Thyroid gland (tissue), 4 donors: ENCODE results near the gene IKBKG. TPM values are rescaled to one million over a fixed set of nuclear protein-coding genes. Genes with fewer than 3 reads are reported as not detected.

Source experiments
- DNase-seq, 2 donors: peaks; one replicate each; pipeline ENCODE4 v3.0.0-alpha.2; 2019
- H3K27ac ChIP-seq, 3 donors: fragments of 200-600 bp; sonication (generic); 1 replicate in 2 of 3; 2 replicates in 1 of 3; pipeline ENCODE4 v1.5.1; 2016 to 2019; ENCODE audit warnings: mild to moderate bottlenecking in 1 of 3, moderate library complexity in 1 of 3
- H3K27me3 ChIP-seq: fragments of 200-600 bp; sonication (generic); one replicate; pipeline ENCODE4 v1.5.1; 2019
- H3K36me3 ChIP-seq, 2 donors: fragments of 200-600 bp; sonication (generic); one replicate each; pipeline ENCODE4 v1.5.1; 2016 to 2019
- H3K4me1 ChIP-seq, 2 donors: fragments of 200-600 bp; sonication (generic); one replicate each; pipeline ENCODE4 v1.5.1; 2017 to 2019
- H3K4me3 ChIP-seq, 3 donors: fragments of 200-600 bp; sonication (generic); replicated peaks in 1 of 3; 1 replicate in 2 of 3; 2 replicates in 1 of 3; pipeline ENCODE4 v1.5.1; 2016; ENCODE audit warnings: mild to moderate bottlenecking in 1 of 3
- H3K9me3 ChIP-seq: fragments of 200-600 bp; sonication (generic); one replicate; pipeline ENCODE4 v1.5.1; 2017
- CTCF ChIP-seq, 6 experiments: fragments of 200-600 bp in 3 of 6; fragments of 450-650 bp in 3 of 6; sonication (generic) in 3 of 6; IDR thresholded peaks; one replicate each; pipeline ENCODE4 v1.5.1; 2016 to 2019; ENCODE audit warnings: antibody characterized with exemption in 6 of 6, mild to moderate bottlenecking in 2 of 6, inconsistent platforms in 1 of 6, moderate library complexity in 1 of 6
- POLR2A ChIP-seq, 2 donors: fragments of 450-650 bp; IDR thresholded peaks; one replicate each; pipeline ENCODE4 v1.6.1; 2017; ENCODE audit warnings: antibody characterized with exemption in 2 of 2, mild to moderate bottlenecking in 2 of 2, moderate library complexity in 1 of 2
- WGBS, 2 donors: methylation state at CpG; one replicate each; pipeline ENCODE4 v1.1.5; 2017; 5-methylcytosine and 5-hydroxymethylcytosine counted together
- intact Hi-C: fragments of 100-400 bp; cut with DNase I; formaldehyde crosslinking; loops from one replicate; pipeline ENCODE4 v1.15.1; 2023
- total RNA-seq, 4 donors: library from RNA; depleted of rRNA; stranded (reverse); fragments of >200 nt; gene quantifications; one replicate each; pipeline ENCODE4 v1.2.3, GENCODE V29; 2016

IKBKG gene
- total RNA-seq, 4 donors from 2014 or later: 14.4 to 24.3 (median 16.8) TPM

GRCh38 chrX:154595559-154596249, 48.3 kb downstream of the IKBKG start:
- peak in 1 of 6 experiments; percentile 12 for TF ChIP-seq CTCF (IDR thresholded peaks at IDR 0.05)
- no peak for TF ChIP-seq POLR2A (IDR thresholded peaks at IDR 0.05)
- H3K27me3 ChIP-seq: no peaks in the 10 kb centered on the region
- no peak for DNase-seq
- H3K36me3 ChIP-seq: no peaks in the 10 kb centered on the region
- intact Hi-C loops: no loop called here
- no peaks in the 10 kb centered on the region for H3K4me1 ChIP-seq
- H3K4me3 ChIP-seq: no peak overlapping the region
- H3K27ac ChIP-seq: no peak overlapping the region
- 69 to 81% methylated on average over 2 of the region's 2 CpGs for WGBS, 2 donors
- H3K9me3 ChIP-seq: no peaks in the 10 kb centered on the region

GRCh38 chrX:154596290-154596929, 49.0 kb downstream of the IKBKG start:
- Histone ChIP-seq H3K27ac (no peak overlapping the region), H3K9me3 (no peaks in the 10 kb centered on the region), H3K4me1 (no peaks in the 10 kb centered on the region), H3K36me3 (no peaks in the 10 kb centered on the region), H3K27me3 (no peaks in the 10 kb centered on the region), H3K4me3 (no peak overlapping the region)
- 14 to 19% methylated on average over 3 of the region's 3 CpGs for WGBS, 2 donors
- peak; percentile 32 to 52 for DNase-seq
- TF ChIP-seq CTCF (IDR thresholded peaks at IDR 0.05): no peak
- TF ChIP-seq POLR2A (IDR thresholded peaks at IDR 0.05): no peak
- intact Hi-C loops: no loop called here

- Histone ChIP-seq H3K9me3 (no peaks in the 10 kb centered on the region), H3K27ac (no peak overlapping the region), H3K27me3 (no peaks in the 10 kb centered on the region), H3K4me3 (no peak overlapping the region), H3K36me3 (no peaks in the 10 kb centered on the region), H3K4me1 (no peaks in the 10 kb centered on the region)
- TF ChIP-seq CTCF (IDR thresholded peaks at IDR 0.05) (no peak), POLR2A (IDR thresholded peaks at IDR 0.05) (no peak)
- 94 to 96% methylated on average over 11 of the region's 12 CpGs for WGBS, 2 donors
- no peak for DNase-seq
- intact Hi-C loops: no loop called here
These were observed 49.8 kb downstream of the IKBKG start for GRCh38 chrX:154597221-154597620.

GRCh38 chrX:154598656-154599055, 51.2 kb downstream of the IKBKG start:
- intact Hi-C loops: no loop called here
- DNase-seq: no peak
- Histone ChIP-seq H3K4me1 (no peaks in the 10 kb centered on the region), H3K9me3 (no peaks in the 10 kb centered on the region), H3K36me3 (no peaks in the 10 kb centered on the region), H3K27me3 (no peaks in the 10 kb centered on the region), H3K27ac (no peak overlapping the region), H3K4me3 (no peak overlapping the region)
- WGBS, 2 donors: 79 to 100% methylated on average over 1 to 5 of the region's 8 CpGs
- TF ChIP-seq CTCF (IDR thresholded peaks at IDR 0.05) (no peak), POLR2A (IDR thresholded peaks at IDR 0.05) (no peak)

GRCh38 chrX:154599531-154599930, 52.1 kb downstream of the IKBKG start:
- Histone ChIP-seq H3K27ac (no peak overlapping the region), H3K4me3 (no peak overlapping the region), H3K36me3 (no peaks in the 10 kb centered on the region), H3K27me3 (no peaks in the 10 kb centered on the region), H3K9me3 (no peaks in the 10 kb centered on the region), H3K4me1 (no peaks in the 10 kb centered on the region)
- 96 to 98% methylated on average over 7 to 14 of the region's 14 CpGs for WGBS, 2 donors
- TF ChIP-seq POLR2A (IDR thresholded peaks at IDR 0.05): no peak
- no peak for TF ChIP-seq CTCF (IDR thresholded peaks at IDR 0.05)
- DNase-seq: no peak
- intact Hi-C loops: no loop called here
